Fibroblast of the aortic adventitia (primary cell): ENCODE results near the gene ABCA1. TPM values are rescaled to one million over a fixed set of nuclear protein-coding genes. Genes with fewer than 3 reads are reported as not detected.

Source experiments
- DNase-seq: peaks from one replicate; pipeline ENCODE4 v3.0.0-alpha.2; 2010; ENCODE audit warnings: low read depth
- H3K4me3 ChIP-seq: 2 replicates; pipeline ENCODE4 v1.5.1; 2011; ENCODE audit warnings: low read depth, mild to moderate bottlenecking, control low read depth, low read length, moderate library complexity
- CTCF ChIP-seq: IDR thresholded peaks from 2 replicates; pipeline ENCODE4 v1.5.1; 2011; ENCODE audit warnings: mild to moderate bottlenecking, low read length, control low read depth, inconsistent platforms; ENCODE audit not compliant: insufficient read depth
- total RNA-seq: library from RNA; depleted of rRNA; stranded (reverse); fragments of >200 nt; gene quantifications from 2 replicates; pipeline ENCODE4 v1.2.3, GENCODE V29; 2012; ENCODE audit warnings: low replicate concordance

ABCA1 gene
- total RNA-seq, 1 donor: 40.1 TPM

- no peak for TF ChIP-seq CTCF
- DNase-seq: no peak
- H3K4me3 ChIP-seq: no peak overlapping the region
Measured at GRCh38 chr9:104826079-104826775, 101.7 kb downstream of the ABCA1 start.

GRCh38 chr9:104820336-104820735 lies 107.6 kb downstream of the ABCA1 start:
- no peak for TF ChIP-seq CTCF
- no peak for DNase-seq
- no peak overlapping the region for H3K4me3 ChIP-seq

GRCh38 chr9:104819033-104819432 lies 108.9 kb downstream of the ABCA1 start:
- no peak for TF ChIP-seq CTCF
- DNase-seq: no peak
- H3K4me3 ChIP-seq: no peak overlapping the region

GRCh38 chr9:104817437-104817836 lies 110.5 kb downstream of the ABCA1 start:
- DNase-seq: no peak
- no peak for TF ChIP-seq CTCF
- no peak overlapping the region for H3K4me3 ChIP-seq

GRCh38 chr9:104815851-104816565 lies 111.9 kb downstream of the ABCA1 start:
- DNase-seq: no peak
- TF ChIP-seq CTCF: no peak
- no peak overlapping the region for H3K4me3 ChIP-seq

GRCh38 chr9:104810421-104811339 lies 117.3 kb downstream of the ABCA1 start:
- H3K4me3 ChIP-seq: no peak overlapping the region
- peak; percentile 22 for DNase-seq
- TF ChIP-seq CTCF: no peak
